Measurements from ENCODE around the gene GRIN1.

GRCh38 chr9:137136881-137137607 lies 1.9 kb upstream of the GRIN1 start:
- TF ChIP-seq, protein P1, sequence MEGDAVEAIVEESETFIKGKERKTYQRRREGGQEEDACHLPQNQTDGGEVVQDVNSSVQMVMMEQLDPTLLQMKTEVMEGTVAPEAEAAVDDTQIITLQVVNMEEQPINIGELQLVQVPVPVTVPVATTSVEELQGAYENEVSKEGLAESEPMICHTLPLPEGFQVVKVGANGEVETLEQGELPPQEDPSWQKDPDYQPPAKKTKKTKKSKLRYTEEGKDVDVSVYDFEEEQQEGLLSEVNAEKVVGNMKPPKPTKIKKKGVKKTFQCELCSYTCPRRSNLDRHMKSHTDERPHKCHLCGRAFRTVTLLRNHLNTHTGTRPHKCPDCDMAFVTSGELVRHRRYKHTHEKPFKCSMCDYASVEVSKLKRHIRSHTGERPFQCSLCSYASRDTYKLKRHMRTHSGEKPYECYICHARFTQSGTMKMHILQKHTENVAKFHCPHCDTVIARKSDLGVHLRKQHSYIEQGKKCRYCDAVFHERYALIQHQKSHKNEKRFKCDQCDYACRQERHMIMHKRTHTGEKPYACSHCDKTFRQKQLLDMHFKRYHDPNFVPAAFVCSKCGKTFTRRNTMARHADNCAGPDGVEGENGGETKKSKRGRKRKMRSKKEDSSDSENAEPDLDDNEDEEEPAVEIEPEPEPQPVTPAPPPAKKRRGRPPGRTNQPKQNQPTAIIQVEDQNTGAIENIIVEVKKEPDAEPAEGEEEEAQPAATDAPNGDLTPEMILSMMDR (conservative IDR thresholded peaks at IDR 0.05; ENCODE audit: low read length): no peak
- TF ChIP-seq EZH2phosphoT487 (IDR thresholded peaks at IDR 0.05; ENCODE audit: borderline replicate concordance): no peak
